HG03103 (cell line): ENCODE measurements around the gene CYB5RL.
"Not testable (repeated sequence)": the region's sequence is repeated elsewhere in the genome, so short reads cannot be mapped to it uniquely, and the experiment has no call there.

Experiments
- ATAC-seq: cut with Tn5 transposase; IDR thresholded peaks from one replicate; pipeline ENCODE4 v1.9.1; 2021; ENCODE audit warnings: low read depth; ENCODE audit not compliant: unreplicated experiment

CYB5RL gene

DNA sequence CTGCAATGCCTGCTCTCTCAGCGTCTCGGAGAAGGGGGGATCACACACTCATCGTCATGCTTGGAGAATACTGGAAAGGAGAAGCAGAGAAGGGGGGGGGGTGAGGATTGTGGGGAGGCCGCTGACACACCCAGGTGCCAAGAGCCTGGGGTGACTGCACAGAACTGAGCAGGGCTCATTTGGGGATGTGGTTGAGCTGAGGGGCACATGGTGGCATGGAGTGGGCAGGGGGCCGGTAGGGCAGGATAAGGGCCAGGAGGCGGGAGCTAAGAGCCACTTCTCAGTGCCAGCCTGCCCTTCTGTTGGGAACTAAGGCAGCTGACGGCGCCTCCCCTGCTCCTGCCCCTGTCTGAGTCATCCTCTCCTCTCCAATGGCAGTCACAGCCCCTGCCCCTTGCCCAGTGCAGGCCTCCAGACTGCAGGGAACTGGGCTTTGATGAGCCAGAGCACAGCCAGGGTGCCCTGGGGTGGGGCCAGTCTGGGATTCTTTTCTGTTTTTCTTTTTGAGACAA, 27.3 kb upstream of the CYB5RL start:
- ATAC-seq: no peak

DNA sequence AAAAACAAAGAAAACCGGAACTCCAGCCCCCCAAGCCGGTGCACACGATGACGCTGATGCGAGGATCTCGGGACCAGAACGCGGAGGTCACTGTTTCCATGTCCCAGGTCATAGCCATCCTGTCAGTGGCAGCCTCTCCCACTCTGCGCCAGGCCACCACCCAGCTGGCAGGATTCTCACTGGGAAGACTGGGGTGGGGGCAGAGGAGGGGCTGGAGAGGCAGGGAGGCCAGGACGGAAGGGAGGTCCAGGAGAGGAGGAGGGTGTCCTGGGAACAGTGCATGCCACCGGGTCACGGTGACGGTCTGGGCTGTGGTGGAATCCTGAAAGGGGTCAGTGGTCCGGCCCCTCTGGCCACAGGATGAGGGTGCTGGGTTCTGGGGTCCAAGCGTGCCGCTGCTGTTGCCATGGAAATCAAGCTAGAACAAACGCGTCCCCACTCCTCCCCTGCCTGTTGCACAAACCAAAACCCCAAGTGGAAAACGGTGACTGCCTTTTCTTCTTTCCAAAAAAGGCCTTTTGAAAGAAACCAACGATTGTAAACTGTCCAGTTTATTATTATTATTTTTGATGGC, 26.2 kb upstream of the CYB5RL start:
- no peak for ATAC-seq

DNA sequence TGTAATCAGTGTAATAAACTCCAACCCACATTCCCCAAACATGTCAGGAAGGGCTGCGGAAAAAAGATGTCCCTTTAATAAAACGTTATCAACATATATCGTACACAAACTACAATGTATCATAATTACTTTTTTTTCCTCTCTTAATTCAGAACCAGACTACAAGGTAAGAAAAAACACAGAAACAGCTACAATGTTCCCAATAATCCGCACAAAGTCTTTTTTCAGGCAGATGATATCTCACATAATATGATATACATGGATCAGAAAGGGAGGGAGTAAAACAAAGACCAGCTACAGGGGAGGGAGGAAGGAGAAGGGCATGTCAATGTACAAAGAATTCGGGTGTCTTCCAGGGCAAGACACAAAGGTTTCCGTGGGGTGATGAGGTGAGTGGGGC, 25.5 kb upstream of the CYB5RL start:
- no peak for ATAC-seq

DNA sequence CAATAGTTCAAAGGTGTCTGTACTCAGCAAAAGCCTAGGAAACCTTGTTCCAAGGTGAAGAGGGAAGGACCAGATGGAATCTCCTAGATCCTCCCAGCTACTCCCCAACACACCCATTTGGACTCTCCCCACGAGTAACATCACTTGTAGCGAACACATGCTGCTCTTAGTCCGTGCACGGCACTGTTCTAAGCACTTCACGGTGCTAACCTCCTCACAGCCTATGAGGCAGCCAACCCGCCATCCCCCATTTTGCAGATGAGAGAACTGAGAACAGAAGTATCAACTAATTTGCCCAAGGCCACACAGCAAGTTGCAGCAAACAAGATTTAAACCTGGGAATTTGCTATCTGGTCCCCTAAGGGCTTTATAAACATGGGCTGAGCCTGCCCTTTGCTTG, 24.4 kb upstream of the CYB5RL start:
- no peak for ATAC-seq

DNA sequence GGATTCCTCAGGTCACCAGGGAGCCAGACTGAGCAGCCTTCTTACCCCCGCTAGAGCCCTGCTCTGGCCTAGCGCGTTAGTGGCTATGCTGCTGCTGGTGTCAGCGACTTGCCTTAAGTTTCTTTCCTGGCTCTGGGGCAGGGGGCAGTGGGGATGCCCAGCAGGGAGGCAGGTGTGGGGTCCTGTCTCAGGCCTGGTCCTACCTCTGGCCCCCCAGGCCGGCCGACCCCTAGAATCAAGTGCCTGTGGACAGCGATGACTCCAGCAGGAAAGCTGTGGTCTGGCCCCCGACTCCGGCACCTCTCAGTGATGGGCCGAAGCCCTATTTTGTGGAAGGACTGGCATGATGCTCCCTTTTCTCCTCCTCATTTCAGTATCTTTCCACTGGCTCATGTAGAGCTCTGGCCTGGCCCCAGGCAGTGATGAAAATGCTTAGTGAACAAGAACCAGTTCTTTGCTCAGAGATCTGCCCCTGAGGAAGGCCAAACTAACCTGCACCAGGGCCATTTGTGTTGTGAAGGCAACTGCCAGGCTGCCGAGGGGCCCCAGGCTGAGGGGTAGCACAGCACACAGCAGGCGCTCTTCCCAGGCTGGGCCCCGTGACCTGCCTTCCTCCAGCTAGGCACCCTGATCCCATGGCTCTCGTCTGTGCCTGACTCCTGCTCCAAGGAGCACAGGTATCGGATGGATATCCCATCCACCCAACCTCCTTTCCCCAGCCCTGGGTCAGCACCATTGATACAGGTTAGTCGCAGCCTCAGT, 23.8 kb upstream of the CYB5RL start:
- no peak for ATAC-seq

DNA sequence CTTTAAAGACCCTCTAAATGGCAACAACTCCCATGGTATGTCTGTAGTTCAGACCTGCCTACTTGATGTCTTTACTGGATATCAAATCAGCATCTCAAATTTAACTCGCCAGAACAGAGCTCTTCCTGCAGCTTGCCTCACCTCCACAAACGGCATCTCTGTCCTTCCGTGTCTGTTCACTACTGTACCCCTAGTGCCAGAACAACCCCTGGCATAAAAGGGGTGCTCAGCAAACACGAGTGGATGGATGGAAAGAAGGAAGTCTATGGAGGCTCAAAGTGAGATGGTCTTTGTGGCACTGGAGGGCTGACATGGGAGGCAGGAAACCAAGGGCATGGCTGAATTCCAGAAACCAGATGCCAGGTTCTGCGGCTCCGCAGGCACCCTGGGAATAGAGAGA, 22.9 kb upstream of the CYB5RL start:
- no peak for ATAC-seq

DNA sequence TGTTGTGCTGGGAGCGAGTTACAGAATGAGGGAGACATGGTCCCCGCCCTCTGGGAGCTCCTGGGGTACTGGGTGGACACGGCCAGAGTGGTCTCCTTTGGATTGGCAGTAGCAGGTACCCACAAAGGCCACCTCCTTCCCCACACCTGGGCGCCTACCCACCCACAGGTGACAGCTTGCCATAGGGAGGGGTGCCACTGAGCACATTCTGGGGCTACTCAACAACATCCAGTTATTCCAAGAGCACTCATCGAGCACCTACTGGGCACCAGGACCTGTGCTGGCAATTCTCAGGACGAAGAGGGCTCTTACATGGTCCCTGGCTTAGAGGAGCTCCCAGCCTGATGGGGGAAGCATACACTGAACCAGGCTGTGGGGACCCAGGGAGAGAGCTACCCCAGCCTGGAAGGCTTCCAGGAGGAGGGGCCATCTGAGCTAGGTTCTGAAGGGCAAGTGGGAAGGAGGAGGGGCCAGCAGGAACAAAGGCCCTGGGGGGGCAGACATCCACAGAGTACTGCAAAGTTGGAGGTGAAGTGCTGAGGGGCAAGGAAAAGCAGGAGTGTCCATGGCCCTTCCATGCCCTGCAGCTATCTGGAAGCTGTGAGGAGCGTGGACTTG, 22.1 kb upstream of the CYB5RL start:
- no peak for ATAC-seq

DNA sequence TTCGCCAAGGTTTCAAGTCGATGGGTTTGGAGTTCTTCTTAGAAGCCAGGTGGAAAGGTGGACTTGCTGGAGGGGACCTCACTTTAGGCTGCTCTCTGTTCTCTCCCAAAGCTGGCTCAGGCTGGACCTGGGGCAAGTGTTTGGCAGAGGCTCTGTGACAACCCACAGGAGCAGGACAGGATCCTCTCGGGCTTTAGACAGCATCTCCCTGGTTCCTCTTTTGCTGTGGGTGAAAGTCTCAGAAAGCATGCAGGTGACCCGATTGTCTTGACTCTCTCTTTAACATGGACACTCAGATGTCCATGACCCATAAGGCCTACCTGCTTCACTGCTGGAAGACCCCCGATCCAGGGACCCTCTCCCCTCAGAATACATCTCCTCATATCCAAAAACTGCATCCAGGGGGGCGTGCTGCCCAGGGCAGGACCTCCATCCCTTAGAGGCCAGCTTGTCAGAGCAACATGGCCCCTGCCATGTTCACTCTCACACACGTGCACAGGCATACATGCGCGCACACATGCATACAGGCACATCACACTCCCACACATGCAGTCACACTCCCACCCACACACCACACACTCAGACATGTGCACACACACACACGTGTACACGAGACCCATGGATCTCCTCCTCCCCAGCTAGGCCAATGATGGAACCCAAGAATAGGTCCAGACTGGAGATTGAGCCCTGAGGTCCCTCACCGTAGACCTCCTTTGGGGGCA, 21.4 kb upstream of the CYB5RL start:
- no peak for ATAC-seq

DNA sequence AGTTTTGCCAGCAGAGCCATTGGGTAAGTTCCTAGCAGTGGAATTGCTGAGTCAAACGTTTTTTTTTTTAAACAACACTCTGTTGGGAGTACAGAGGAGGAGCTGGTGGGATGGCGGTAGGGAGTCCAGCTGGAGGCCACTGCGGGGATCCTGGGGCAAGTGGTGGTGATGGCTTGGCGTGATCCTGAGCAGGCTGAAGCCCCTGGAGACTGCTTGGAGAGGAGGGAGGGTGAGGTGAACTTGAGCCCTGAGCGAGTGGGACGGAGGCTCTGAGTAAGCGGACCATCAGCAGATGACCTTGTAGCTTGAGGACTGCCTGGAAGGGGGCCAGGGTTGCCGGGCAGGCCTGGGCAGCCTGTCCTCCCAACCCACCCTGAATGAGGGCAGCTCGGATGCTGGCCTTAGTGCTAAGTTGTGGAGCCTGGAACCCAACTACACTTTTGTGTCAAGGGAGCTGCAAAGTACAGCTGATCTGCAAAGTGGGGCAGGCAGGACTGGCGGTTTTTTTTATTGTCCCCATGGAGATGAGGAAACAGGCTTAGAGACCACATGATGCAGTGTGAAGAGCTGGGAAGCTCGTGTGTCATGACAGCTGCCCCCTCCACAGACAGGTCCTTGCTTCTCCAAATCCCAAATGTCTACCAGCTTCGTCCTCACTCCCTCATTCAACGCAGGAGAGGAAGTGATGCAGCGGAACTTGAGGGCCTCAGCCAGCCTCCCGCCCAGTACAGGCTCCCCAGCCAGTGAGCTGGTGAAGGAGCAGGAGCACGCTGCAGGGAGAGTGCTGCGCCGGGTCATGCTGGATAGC, 20.4 kb upstream of the CYB5RL start:
- no peak for ATAC-seq

DNA sequence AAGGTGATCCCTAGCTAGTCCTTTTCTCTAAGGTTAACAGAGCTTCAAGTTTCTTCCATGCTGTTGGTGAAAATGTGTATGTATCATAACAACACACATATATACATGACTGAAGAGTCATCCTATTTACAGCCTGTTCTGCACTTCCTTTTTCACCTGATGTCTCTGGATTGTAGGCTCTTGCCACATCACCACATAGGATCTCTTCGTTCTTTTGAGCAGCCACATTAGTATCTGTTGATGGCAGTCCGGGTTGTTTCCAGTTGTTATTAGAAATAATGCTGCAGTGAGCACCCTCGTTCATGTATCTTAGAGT, 19.8 kb upstream of the CYB5RL start:
- ATAC-seq: no peak

DNA sequence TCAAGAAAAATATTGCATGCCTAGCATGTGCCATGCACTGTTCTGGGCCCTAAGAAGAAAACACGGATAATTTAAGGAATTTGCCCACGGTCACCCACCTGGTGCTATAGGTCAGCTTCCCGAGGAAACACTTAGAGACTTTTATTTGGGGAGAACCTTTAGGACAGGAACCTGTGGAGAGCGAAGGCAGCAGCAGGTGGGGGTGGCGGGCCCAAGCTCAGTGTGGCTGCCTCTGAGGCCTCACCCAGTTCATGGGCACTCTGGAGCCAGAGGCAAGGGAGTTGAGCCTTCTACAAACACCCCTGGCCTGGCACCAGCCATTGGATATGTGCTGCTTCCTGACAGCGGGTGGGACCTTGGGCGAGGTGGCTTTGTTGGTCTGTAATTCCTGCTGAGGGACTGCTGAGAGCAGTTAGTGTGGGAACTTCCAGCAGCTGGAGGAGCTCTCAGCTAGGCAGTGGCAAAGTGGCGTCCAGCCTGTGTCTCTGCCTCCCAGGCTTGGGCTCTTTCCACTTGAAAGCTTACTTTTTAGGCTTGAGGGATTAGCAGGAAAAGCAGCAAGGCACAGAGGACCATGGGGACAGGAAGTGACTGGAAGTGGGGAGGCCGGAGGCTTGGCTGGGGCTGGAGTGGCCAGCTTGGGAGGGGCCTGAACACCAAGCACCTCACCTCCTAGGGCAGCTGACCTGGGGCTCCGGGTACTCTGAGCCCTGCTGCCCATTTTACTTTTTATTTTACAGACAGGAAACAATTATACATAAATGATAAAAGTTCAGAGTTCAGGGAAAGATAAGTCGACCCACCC, 19.3 kb upstream of the CYB5RL start:
- ATAC-seq: no peak

DNA sequence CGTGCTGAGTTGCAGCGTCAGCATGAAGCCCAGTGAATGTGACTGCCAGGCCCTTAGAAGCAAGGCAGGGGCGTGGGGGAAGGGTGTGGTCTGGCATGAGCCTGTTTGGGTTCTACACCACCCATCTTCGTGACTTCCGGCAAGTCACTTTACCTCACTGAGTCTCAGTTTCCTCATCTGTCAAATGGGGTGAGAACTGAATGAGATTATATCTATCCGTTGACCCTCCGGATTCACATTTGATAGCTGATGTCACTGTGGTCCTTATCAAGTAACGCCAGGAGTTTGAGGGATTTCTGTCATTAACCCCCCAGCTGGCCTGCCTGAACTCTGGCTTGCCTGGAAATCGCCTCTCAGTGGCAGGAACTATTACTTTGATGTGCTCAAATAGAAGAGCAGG, 15.7 kb upstream of the CYB5RL start:
- ATAC-seq: no peak

DNA sequence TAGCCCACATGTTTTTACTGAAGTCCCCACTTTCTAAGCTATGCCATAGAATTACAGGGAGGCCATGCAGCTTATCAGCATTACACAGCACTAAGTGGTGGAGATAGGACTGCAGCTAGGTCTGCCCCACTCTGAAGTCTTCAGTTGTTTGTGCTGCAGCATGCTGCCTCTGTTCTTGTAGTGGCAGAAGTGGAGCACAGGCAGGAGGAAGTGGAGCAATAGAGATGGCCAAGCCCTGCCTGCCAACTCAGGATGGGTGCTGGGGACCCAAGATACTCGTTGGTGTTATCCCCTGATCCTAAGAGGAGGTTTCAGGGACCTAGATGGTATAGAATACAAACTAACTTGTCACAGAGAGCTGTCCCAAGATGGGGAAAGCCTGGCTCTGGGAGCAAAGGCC, 13.0 kb upstream of the CYB5RL start:
- no peak for ATAC-seq

DNA sequence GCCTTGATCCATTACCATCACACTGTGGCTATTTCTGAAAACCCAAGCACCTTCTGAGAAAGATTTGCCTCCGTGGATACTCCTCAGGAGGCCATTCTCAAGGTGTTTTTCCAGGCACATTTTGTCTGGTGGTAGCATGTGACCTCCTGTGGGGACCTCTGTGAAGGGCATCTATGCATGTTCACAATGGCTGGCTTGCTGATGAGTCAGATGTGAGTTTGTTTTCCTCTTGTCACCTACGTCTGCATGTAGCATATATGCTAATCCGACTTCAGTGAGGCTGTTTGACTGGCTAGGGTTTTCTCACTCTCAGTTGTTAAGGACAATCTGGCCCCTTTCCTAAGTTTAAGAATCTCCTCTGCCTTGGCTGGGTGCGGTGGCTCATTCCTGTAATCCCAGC, 8.1 kb upstream of the CYB5RL start:
- ATAC-seq: not testable (repeated sequence)

DNA sequence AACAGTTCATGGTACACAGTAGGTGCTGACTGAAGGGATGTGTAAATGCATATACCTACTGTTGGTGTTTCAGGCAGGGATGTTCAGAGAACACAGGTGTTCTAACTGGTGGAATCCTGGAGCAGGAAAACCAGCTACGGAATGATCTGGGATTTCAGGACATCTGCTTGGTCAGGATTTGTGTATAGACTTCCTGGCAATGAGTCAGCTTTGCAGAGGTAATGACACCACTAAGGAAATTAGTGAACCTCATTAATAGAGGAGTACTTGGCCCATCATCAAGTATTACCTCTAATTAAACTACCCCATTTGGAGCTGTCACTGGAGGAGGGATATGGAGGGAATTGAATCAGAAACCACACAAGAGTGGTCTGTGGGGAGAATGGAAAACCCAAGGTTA, 7.5 kb upstream of the CYB5RL start:
- ATAC-seq: no peak

DNA sequence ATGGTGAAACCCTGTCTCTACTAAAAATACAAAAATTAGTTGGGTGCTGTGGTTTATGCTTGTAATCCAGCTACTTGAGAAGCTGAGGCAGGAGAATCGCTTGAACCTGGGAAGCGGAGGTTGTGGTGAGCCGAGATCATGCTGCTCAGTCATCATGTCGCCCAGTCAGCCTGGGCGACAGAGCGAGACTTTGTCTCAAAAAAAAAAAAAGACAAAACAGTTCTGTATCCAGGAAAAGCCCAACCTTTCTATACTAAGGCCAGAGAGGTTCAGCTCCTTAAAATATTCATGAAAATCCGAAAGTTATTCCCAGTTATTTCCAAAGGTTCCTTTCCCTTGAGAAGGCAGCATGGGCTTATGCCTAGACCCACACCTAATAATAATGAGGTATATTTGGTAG, 4.4 kb upstream of the CYB5RL start:
- ATAC-seq: no peak

DNA sequence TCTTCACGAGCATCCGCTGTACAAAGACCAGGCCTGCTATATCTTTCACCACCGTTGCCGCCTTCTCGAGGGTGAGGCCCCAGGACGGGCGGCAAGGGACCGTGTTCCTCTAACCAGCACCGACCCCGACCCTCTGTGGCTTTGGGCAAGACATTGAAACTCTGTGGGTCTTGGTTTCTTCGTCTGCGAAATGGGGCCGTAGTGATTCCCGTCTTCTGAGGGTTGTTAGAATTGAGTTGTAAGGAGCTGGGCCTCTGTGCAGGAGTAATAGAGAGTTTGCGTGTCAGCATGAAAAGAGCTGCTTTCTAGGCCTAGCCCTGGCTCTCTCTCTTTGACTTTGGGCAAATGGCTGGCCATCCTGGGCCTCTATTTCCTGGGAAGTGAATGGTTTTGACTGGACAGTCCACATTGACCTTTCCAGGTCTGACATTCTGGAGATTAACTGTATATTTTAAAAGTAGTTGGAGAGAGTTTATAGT, 728 bp upstream of the CYB5RL start:
- peak; percentile 12 for ATAC-seq

DNA sequence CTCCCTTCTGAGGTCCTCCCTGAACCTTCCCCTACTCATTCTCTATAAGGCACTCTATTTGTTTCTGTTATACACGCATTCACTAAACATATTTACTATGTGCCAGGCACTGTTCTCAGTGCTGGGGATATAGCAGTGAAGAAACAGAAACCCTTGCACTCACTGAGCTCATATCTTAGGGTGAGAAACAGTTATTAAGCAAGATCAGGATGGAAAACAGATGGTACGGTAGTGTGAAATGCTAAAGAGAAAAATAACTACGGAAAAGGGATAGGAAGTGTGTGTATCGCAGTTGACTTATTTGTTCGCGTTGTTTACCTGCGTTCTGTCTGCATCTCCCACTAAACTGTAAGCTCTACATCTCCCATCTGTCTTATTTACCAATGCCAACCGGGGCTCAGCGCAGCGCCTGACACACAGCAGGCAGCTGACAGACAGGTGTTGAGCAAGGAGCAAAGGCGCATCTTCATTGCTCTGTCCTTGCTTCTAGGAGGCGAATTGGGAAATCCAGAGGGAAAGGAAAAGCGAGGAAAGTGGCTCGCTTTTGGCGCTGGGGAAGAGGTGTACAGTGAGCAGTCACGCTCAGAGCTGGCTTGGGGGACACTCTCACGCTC, 572 bp downstream of the CYB5RL start:
- no peak for ATAC-seq

DNA sequence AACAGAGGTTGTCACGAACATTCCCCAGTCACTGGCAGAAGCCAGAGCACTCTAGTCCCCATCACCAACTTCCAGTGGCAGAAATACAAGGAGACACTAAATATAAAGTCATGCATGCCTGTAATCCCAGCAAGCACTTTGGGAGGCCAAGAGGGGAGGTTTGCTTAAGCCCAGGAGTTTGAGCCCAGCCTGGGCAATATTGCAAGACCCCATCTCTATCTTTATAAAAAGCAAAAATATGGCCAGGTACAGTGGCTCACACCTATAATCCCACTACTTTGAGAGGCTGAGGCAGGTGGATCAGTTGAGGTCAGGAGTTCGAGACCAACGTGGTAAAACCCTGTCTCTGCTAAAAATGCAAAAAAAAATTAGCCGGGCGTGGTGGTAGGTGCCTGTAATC, 6.4 kb downstream of the CYB5RL start:
- ATAC-seq: no peak
